GM18858 (cell line): ENCODE data around the gene LRP10.
A peak's percentile ranks its signal among the peaks of the same experiment; 100 is the strongest.
"Not testable (repeated sequence)": the region's sequence is repeated elsewhere in the genome, so short reads cannot be mapped to it uniquely, and the experiment has no call there.

Experiments used
- ATAC-seq: cut with Tn5 transposase; IDR thresholded peaks from one replicate; pipeline ENCODE4 v1.9.1; 2021; ENCODE audit not compliant: unreplicated experiment

LRP10 gene

DNA sequence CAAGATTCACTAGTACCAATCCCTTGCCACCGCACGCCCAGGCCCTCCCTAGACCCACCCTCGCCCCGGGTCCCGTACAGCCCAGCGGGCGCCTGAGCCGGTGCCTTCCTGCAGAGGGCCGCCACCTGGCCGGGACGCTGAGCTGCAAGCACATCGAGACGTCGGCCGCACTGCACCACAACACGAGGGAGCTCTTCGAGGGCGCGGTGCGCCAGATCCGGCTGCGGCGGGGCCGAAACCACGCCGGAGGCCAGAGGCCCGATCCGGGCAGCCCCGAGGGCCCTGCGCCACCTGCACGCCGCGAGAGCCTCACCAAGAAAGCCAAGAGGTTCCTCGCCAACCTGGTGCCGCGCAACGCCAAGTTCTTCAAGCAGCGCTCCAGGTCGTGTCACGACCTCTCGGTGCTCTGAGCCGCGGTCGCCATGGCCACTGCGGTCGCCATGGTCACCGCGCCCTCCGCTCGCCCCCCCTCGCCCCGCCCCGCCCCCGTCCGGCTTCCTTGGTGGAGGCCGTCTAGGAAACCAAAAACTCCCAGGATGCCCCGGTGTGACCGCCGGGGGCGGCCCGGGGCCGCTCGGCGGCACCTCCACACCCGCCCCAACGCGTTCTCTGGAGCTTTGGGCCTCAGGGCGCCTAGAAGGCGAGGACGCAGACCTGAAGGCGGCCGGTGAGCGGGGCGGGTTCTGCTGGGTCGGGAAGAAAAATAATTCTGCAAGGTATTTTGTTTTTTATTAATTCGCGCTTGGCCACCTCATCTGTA, 15.1 kb downstream of the LRP10 start:
- peak; percentile 33 for ATAC-seq

DNA sequence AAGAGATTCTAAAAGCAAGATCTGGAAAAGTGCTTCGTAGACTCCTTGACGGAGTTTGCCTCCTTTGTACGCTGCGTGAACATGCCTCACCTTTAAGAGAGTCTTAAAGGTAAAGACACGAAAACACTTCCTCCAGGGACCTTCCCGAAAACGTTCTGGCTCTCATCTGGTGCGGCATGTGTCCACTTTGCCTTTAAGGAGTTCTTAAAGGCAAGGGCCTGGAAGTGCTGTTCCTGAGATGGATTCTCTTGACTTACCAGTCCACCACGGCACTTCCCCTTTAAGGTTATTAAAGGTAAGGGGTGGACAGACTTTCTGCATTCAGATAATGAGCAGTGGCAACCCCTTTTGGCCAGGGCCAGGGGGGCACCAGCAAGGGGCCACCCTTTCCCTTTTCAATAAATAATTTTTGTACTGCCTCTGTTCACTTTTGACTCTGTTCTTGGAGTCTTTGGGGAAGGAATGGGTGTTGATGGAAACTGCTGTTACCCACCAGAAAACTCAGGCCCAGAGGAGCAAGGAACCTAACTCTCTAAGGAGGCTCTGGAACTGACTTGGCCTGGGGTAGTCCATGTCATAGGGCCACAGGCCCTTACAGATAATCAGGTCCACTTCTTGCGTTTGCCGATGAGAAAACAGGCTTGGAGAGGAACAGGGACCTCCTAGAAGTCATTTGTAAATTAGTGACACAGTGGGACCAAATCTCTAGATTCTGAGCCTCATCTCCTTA, 15.9 kb downstream of the LRP10 start:
- no peak for ATAC-seq

DNA sequence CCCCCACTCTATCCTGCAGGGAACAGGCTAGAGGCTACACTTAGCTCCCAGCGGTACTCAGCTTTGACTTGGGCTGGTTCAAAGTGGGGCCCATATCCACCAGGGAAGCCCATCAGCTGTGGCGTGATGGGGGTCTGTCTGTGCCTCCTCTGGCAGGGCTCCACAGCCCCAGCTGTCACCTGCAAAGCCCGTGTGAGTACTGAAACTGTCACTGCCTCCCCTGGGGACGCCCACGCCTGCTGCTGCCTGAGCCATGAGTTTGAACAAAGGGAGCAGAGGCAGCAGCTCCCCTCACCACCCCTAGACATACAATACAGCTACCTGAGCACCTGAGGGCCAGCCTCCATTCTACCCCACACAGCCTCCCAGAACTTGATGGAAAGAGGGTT, 16.4 kb downstream of the LRP10 start:
- peak; percentile 44 for ATAC-seq

DNA sequence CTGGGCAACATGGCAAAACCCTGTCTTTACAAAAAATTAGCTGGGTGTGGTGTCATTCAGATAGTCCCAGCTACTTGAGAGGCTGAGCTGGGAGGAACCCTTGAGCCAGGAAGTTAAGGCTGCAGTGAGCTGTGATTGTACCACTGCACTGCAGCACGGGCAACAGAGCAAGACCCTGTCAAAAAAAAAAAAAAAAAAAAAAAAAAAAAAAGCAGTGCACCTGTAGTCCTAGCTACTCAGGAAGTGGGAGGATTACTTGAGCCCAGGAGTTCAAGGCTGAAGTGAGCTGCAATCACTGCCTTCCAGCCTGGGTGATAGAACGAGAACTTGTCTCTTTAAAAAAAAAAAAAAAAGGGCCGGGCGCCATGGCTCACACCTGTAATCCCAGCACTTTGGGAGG, 17.1 kb downstream of the LRP10 start:
- no peak for ATAC-seq

DNA sequence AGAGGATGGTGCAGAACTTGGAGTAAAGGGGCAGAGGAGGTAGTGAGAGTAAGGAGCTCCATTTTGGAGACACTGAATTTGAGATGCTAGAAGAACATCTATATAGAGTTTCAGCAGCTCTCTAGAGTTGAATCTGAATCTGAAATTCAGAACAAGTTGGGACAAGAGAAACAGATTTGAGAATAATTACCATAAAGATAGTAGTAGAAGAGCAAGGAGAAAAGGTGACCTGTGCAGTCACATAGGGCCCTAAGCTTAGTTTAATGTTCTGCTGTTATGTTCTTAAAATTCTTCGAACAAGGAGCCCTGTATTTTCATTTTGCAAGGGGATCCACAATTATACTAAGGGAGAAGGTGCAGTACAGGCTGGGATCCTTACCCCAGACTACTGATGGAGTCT, 18.9 kb downstream of the LRP10 start:
- no peak for ATAC-seq

DNA sequence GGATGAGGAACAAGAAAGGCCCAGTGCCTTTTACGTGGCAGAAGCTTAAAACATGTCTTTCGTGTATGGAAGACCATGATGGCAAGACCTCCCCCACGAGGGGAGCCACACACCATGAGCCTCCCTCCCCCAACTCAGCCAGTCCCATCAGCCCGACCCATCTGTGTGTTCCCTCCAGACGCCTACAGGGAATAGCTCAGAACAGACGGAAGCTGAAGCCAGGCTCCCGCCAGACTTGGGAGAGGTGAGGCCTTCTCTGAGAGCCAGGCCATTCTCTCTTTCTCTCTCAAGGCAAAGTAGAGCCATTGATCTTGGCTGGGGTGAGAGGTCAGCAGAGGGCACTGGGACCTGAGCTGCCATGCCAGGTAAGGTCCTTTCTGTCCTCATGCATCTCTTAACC, 20.9 kb downstream of the LRP10 start:
- ATAC-seq = no peak

DNA sequence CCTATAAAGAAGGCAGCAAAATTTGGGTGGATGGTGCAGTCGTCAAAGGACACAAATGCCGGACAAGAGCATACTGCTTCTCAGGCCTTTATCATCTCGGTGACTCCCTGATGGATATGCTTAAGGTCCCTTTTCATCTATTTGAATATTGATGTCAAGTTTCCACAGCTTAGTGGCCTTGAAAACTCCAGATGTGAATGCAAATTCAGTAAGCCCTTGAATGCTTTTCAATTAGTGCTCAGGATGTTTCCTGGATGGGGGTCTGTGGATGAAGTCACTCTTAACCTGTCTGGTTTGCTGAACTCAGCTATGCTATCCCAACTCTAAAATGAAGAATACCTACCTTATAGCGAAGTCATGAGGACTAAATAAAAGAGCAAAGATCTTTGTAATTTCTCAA, 22.2 kb downstream of the LRP10 start:
- no peak for ATAC-seq

DNA sequence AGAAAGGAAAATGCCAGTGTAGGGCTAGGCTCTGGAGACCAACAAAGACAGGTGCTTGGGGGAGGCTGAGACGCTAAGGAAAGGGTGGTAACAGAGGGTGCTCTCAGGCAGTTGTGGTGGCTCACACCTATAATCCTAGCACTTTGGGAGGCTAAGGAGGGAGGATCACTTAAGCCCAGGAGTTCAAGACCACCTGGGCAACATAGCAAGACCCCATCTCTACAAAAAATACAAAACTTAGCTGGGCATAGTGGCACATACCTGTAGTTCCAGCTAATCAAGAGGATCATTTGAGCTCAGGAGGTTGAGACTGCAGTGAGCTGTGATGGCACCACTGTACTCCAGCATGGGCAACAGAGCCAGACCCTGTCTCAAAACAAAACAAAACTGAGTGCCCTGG, 23.9 kb downstream of the LRP10 start:
- no peak for ATAC-seq

DNA sequence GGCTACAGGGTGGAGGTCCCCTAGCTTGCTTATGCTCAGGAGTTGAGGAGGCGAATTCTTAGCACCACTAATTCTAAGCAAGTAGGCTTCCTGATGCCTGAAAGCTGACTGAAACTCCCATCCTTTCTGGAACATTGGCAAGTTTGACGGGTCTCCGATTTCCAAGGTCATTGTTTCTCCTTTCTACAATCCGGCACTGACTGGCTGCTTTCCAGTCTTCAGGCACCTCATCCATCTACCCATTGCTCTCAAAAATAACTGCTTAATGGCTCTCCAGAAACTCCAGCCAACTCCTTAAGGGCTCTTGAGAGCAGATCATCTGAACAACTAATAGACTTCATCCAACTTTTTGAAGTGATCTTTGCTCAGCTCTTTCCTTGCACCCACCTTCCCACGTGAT, 24.8 kb downstream of the LRP10 start:
- no peak for ATAC-seq

DNA sequence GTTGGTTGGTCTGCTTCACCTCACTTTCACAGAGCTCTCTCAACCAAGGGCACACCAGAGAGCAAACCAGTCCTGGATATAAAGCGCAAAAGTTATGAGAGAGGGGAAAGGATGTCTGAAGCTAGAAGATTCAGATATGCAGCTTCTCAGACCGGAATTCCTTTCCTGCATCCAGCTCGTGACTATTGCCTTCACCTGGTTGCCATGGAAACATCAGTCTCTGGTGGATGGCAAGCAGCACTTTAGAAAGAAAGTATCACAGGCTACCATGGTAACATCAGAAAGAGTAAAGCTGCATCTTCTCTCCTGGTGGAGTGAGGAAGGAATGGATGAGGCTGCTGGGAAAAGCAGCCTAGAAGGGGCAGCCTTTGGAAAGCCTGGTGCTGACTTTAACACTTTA, 25.2 kb downstream of the LRP10 start:
- no peak for ATAC-seq

DNA sequence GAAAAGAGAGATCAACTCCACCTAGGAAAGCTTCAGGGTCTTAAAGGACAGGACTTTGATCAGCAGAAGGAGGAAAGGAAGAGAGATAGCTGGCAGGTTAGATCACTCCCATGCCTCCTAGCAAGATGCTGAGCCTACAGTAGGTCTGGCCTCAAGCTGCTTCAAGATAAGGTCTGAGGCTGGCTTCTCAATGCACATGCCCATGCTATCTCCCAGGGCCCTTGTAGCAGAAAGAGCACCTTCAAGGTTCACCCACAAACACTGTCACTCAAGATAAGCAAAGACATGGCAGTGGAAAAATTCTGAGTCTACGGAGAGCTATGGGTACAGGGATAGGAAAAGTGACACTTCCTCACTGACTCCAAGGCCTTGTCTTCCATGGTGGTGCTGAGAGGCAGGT, 25.8 kb downstream of the LRP10 start:
- no peak for ATAC-seq

DNA sequence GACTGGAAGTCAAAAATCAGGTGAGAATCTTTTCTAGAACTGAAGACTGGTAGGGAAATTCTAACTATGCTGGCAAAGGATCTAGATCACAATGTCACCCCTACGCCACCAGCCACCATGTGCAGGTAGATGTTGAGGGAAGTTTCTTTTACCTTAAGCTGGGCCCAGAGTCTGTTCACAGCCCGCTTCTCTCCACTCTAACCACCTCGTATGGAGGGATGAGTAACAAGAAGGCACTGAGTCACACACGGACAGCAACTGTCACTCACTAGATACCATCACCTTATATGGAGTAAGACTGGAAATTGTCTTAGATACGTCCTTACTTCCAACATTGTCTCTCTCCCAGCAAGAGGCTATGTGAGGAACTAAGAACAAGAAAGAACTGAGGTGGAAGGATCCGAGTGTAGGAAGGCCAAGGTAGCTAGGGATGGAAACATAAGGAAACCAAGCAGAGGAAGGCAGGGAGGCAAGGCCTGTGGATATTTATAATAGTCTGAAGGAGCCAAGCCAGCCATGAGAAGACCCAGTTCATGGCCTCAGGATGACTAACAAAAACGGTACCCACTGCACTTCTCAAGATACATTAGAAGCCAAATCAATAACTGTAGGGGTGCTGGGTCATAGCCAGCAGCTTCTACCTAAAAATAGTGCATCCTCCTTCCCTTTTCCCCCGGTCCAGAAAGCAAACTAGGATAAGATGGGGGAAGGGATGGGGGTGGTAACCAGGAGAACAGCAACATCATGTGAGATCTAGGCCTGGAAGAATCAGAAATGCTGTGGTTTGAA, 27.0 kb downstream of the LRP10 start:
- ATAC-seq = no peak

DNA sequence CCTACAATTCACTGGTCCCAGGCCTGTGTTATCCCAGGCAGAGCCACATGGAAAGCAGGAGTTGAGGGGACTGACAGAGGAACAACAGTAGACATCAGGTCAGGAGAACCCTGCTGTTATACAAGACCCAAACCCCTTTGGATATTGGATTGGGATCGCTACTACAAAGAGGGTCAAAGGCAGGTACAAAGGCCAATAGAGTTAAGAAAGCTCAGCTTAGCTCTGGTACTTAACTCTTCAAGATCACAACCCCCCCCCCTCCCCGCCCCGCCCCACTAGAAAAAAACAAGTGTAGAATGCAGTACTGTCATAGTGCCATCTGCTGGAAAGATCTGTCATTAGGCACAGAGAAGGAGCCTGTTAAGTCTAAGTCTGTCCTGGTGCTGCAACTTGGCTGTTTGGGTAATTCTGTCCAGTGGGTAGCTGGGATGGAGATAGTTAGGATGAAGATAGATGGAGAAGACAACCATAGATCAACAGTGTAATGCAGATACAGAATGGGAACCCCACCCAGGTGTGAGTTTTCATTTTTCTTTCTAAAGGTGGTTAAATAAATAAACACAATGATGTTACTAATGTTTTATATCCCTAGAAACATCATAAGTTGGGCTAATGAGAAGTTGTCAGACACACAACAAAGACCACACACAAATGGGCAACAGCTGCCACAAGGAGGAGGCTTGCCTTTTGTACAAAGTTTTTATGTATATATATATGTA, 28.7 kb downstream of the LRP10 start:
- no peak for ATAC-seq

DNA sequence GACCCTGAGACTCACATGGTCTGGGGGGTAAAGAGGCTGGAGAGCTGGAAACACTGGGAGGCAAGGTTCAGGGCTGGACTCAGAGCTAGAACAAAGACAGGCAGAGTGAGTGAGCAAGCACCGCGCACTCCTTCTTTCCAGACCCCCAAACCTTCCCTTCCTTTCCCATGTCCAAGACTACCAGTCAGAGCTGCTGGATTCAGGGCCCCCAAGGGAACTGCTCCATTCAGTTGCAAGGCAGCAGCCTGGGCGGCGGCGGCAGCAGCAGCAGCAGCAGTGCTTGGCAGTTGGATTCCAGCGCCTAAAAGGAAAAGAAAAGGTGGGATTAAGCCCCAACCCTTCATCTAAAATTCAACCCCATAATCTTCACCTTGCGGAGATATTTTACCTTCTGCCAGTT, 30.3 kb downstream of the LRP10 start:
- no peak for ATAC-seq

DNA sequence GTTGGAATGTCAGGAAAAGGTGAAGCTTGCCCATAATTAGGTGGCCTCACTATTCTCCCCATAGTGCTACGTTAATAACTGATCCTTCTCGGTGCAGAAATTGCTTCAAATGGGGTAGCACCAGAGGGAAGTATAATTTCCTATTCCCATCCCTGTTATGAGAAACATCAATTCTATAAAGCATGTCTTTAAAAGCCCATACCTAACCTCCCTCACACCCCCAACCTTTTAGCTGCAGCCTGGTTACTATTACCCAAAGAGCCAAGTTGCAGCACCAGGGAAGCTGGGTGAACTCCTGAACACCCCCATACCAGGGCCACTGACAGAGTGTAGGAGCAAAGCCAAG, 32.2 kb downstream of the LRP10 start:
- ATAC-seq = no peak

DNA sequence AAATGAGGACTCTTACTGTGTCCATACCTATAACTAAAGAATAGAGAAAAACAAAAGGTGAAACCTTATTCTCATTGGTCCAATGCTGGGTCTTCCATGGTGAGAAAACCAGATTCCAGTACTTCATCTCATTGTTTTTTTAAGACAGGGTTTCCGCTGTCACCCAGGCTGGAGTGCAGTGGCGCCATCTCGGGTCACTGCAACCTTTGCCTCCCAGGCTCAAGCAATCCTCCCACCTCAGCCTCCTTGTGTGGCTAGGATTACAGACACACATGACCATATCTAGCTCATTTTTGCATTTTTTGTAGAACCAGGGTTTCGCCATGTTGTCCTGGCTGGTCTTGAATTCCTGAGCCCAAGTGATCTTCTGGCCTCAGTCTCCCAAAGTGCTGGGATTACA, 34.1 kb downstream of the LRP10 start:
- no peak for ATAC-seq

DNA sequence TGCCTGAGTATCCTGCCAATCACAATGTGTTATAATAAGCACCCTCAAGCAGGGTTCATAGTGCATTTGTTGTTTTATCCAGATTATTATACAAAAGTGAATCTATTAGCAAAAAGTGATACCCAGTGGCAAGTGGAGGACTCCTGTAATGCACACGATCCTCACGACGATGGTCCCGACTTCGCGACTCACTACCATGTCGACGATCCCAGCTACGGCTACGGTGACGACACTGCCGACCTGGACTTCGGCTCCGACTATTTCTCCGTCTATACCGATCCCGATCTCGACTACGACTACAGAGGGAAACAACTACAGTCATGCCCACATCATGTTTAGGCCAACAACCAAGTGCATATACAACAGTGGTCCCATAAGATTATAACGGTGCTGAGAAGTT, 34.5 kb downstream of the LRP10 start:
- no peak for ATAC-seq

DNA sequence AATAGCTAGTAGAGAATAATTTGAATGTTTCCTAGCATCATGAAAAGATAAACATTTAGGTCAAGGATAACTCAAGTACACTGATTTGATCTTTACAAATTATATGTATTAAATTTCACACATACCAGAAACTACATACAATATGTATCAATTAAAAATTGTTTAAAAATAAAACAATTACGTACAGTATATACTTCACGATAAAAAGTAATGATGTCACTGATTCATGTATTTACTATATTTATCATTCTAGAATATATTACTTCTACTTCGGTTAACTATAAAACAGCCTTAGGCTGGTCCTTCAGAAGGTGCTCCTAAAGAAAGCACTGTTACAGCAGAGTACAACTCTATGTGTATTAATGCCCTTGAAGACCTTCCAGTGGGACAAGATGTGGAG, 35.9 kb downstream of the LRP10 start:
- ATAC-seq = no peak

DNA sequence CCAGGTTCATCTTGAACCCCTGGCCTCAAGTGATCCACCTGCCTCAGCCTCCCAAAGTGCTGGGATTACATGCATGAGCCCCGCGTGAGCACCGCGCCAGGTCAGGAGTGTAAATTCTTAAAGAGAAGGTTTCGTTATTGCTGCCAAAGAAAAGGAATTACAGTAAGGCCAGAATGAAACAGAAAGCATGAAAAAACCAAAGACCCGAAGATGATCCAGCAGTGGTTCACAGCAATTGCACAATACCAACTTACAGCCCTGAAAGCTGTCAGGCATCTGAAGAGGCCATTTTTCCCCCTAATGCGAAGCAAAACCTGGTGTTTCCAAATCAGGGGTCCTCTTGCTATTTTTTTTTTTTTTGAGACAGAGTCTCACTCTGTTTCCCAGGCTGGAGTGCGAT, 37.1 kb downstream of the LRP10 start:
- no peak for ATAC-seq

DNA sequence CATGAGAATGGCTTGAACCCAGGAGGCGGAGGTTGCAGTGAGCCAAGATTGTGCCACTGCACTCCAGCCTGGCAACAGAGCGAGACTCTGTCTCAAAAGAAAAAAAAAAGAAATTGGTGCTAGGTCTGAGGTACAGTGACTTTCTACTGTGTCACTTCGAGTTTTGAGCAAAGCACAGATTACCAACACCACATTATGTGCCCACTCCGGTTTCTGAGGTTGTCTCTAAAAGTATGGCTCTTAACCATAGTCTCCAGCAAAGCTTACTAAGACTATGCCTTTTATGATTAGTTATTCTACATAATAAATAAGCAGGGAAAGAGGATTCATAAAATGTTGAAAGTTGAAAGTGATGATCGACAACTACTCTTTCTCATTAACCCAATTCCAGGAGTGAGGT, 39.4 kb downstream of the LRP10 start:
- no peak for ATAC-seq

DNA sequence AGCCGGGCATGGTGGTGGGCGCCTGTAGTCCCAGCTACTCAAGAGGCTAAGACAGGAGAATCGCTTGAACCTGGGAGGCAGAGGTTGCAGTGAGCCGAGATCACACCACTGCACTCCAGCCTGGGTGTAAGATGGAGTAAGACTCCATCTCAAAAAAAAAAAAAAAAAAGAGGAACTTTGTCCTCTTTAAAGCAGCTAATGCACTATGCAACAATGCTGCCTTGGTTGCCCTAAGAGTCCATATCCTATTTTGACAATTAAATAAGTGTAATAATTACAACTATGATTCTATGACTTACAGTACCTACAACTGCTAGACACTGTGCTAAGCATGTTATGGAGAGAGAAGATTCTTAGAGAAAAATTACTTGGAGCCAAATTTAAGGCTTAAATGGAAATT, 43.3 kb downstream of the LRP10 start:
- ATAC-seq = not testable (repeated sequence)
